Pancreas (tissue), 10 donors: ENCODE results near the gene SKA2. TPM values are rescaled to one million over a fixed set of nuclear protein-coding genes. Genes with fewer than 3 reads are reported as not detected.

Experiments used
- ATAC-seq, 4 donors: fragments of 200-7000 bp; cut with Tn5 transposase; one replicate each; pipeline versions ENCODE4 v1.8.0 to v1.9.1; 2020; ENCODE audit warnings: mild to moderate bottlenecking in 4 of 4, moderate library complexity in 4 of 4
- DNase-seq, 6 donors: peaks; one replicate each; pipeline ENCODE4 v3.0.0-alpha.2; 2020
- FAIRE-seq: peaks from 2 replicates; lab custom pipeline; 2012; peaks lifted over from hg19 to GRCh38; lab: Jason Lieb, UNC
- H3K27ac ChIP-seq, 4 donors: fragments of 200-600 bp; sonication (generic); 1 replicate in 3 of 4; 2 replicates in 1 of 4; pipeline versions ENCODE4 v1.5.0 to v1.8.0; 2020
- H3K27me3 ChIP-seq, 4 donors: fragments of 200-600 bp; one replicate each; pipeline ENCODE4 v1.8.0; 2021
- H3K36me3 ChIP-seq, 3 donors: fragments of 200-600 bp; sonication (generic) in 1 of 3; one replicate each; pipeline versions ENCODE4 v1.5.0 to v1.8.0; 2020 to 2021
- H3K4me1 ChIP-seq, 3 donors: fragments of 200-600 bp; one replicate each; pipeline ENCODE4 v1.8.0; 2021
- H3K4me3 ChIP-seq, 4 donors: fragments of 200-600 bp; sonication (generic) in 2 of 4; one replicate each; pipeline versions ENCODE4 v1.5.0 to v1.8.0; 2020 to 2021
- H3K9me3 ChIP-seq, 4 donors: fragments of 200-600 bp; one replicate each; pipeline ENCODE4 v1.8.0; 2021
- WGBS, 2 donors: extraction: QIAGEN DNeasy Blood & Tissue Kit; methylation state at CpG; one replicate each; pipeline ENCODE4 v1.1.7; 2013; 5-methylcytosine and 5-hydroxymethylcytosine counted together
- intact Hi-C, 3 donors: fragments of 100-400 bp; cut with DNase I; formaldehyde crosslinking; loops; one replicate each; pipeline versions ENCODE4 v1.11.1 to v1.14.2; 2022
- polyA plus RNA-seq, 2 donors: library from polyadenylated mRNA; stranded (reverse); fragments of 200-250 nt; gene quantifications; one replicate each; pipeline ENCODE4 v1.2.3, GENCODE V29; 2013
- total RNA-seq, 6 donors: library from RNA; stranded (reverse); fragmentation: NEBNext Ultra II Directional in 4 of 6; extraction: Animal tissue kit (Norgen Biotek cat#: 25700) in 4 of 6; gene quantifications; one replicate each; pipeline versions ENCODE4 v1.2.1 to v1.2.4, GENCODE V29; 2021 to 2023
- TF ChIP-seq, protein P1 (sequence below), 4 donors: fragments of 200-600 bp; sonication (generic) in 3 of 4; IDR thresholded peaks; one replicate each; pipeline versions ENCODE4 v1.5.0 to v1.8.0; 2021; ENCODE audit warnings: antibody characterized with exemption in 4 of 4
- donor health status: healthy with polysubstance abuse.
- donor health status: DM: no; HTN: no; CAD: no; lungs with moderate emphysema.
- donor health status: DM: no; HTN: no; CAD: no.
- donor health status: control.
- donor health status: control.
- donor health status: Bipolar disorder and iron deficiency.
- donor health status: DM: yes; HTN: yes; CAD: no.
- donor health status: DM: no; HTN: no; CAD: no.
- donor health status: DM: no; HTN: no; CAD: no.
- donor health status: DM: yes; HTN: yes; CAD: no.

Gene SKA2
- total and polyA plus RNA-seq, 8 donors = 7.6 to 19.5 (median 12.4) TPM

DNA sequence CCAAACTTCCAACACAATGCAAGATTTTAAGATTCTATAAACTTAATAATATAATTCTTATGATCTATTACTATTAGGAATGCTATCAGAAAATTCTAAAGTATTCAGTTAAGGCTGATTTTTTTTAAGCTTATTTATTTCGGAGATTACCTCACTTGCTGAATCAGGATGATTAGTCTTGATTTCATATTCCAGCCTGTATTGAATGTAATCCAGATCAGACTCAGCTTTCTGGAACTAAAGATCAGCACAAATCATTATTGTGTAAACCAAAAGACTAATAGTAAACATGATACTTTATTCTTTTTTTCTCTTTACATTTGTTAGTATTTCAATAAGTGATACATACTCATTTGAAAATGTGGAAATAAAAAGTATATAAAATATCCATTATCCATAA lies 23.9 kb downstream of the SKA2 start:
- intact Hi-C loops = no loop called here
- FAIRE-seq (no peak), ATAC-seq (no peak), DNase-seq (no peak)
- Histone ChIP-seq H3K4me3 (no peak overlapping the region), H3K27ac (no peak overlapping the region), H3K36me3 (no peaks in the 10 kb centered on the region), H3K9me3 (no peaks in the 10 kb centered on the region), H3K4me1 (no peaks in the 10 kb centered on the region), H3K27me3 (no peaks in the 10 kb centered on the region)
- TF ChIP-seq, protein P1, sequence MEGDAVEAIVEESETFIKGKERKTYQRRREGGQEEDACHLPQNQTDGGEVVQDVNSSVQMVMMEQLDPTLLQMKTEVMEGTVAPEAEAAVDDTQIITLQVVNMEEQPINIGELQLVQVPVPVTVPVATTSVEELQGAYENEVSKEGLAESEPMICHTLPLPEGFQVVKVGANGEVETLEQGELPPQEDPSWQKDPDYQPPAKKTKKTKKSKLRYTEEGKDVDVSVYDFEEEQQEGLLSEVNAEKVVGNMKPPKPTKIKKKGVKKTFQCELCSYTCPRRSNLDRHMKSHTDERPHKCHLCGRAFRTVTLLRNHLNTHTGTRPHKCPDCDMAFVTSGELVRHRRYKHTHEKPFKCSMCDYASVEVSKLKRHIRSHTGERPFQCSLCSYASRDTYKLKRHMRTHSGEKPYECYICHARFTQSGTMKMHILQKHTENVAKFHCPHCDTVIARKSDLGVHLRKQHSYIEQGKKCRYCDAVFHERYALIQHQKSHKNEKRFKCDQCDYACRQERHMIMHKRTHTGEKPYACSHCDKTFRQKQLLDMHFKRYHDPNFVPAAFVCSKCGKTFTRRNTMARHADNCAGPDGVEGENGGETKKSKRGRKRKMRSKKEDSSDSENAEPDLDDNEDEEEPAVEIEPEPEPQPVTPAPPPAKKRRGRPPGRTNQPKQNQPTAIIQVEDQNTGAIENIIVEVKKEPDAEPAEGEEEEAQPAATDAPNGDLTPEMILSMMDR (IDR thresholded peaks at IDR 0.05) = no peak
- WGBS, 2 donors = 85 to 91% methylated on average over 1 of the region's 1 CpG

- TF ChIP-seq, protein P1 (IDR thresholded peaks at IDR 0.05) = no peak
- no peaks in the 10 kb centered on the region for H3K4me1 ChIP-seq
- H3K27ac ChIP-seq = no peak overlapping the region
- ATAC-seq (no peak), FAIRE-seq (no peak), DNase-seq (no peak)
- 46 to 77% methylated on average over 2 of the region's 2 CpGs for WGBS, 2 donors
- intact Hi-C loops = no loop called here
- no peaks in the 10 kb centered on the region for H3K27me3 ChIP-seq
- H3K36me3 ChIP-seq = no peaks in the 10 kb centered on the region
- no peak overlapping the region for H3K4me3 ChIP-seq
- no peaks in the 10 kb centered on the region for H3K9me3 ChIP-seq
Measured at GRCh38 chr17:59129814-59130213, 25.2 kb downstream of the SKA2 start.

DNA sequence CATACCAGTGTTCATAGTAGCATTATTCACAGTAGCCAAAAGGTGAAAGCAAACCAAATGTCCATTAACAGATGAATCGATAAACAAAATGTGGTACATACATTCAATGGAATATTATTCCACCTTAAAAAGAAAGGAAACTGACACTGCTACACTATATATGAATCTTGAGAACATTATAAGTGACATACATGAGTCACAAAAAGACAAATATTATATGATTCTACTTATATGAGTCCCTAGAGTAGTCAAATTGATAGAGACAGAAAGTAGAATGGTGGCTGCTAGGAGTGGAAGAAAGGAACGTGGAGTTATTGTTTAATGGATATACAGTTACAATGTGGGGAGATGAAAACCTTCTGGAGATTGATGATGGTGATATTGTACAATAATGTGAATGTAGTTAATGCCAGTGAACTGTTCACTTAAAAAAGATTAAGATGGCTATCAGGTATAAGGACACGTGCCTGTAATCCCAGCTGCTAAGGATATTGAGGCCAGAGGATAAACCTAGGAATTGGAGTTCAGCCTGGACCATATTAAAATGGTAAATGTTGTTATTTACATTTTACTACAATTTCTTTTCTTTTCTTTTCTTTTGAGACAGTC lies 28.1 kb downstream of the SKA2 start:
- Histone ChIP-seq H3K9me3 (no peaks in the 10 kb centered on the region), H3K4me1 (no peaks in the 10 kb centered on the region), H3K4me3 (no peak overlapping the region), H3K27ac (no peak overlapping the region), H3K27me3 (no peaks in the 10 kb centered on the region), H3K36me3 (no peaks in the 10 kb centered on the region)
- no peak for FAIRE-seq
- TF ChIP-seq, protein P1 (IDR thresholded peaks at IDR 0.05) = no peak
- no peak for DNase-seq
- intact Hi-C loops = no loop called here
- no peak for ATAC-seq
- 66 to 77% methylated on average over 3 of the region's 3 CpGs for WGBS, 2 donors

DNA sequence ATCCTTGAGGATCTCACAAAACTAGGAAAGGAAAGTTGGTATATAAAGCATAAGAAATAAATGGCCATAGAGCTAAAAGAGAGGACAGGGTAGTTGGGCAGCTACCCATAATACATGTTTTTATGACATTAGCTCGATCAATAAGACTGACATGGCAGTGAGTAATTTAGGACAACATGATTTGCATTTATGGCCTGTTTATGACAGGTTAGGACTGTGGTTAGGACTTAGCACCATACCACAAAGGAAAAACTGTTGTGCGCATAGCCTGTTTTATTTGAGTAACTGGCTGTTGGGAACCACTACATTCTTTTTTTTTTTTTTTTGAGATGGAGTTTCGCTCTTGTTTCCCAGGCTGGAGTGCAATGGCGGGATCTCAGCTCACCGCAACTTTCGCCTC lies 30.3 kb downstream of the SKA2 start:
- Histone ChIP-seq H3K27ac (no peak overlapping the region), H3K4me3 (no peak overlapping the region), H3K36me3 (no peaks in the 10 kb centered on the region), H3K4me1 (no peaks in the 10 kb centered on the region), H3K9me3 (no peaks in the 10 kb centered on the region), H3K27me3 (no peaks in the 10 kb centered on the region)
- intact Hi-C loops = no loop called here
- TF ChIP-seq, protein P1 (IDR thresholded peaks at IDR 0.05) = no peak
- 94 to 97% methylated on average over 6 of the region's 6 CpGs for WGBS, 2 donors
- ATAC-seq = no peak
- DNase-seq = no peak
- no peak for FAIRE-seq

DNA sequence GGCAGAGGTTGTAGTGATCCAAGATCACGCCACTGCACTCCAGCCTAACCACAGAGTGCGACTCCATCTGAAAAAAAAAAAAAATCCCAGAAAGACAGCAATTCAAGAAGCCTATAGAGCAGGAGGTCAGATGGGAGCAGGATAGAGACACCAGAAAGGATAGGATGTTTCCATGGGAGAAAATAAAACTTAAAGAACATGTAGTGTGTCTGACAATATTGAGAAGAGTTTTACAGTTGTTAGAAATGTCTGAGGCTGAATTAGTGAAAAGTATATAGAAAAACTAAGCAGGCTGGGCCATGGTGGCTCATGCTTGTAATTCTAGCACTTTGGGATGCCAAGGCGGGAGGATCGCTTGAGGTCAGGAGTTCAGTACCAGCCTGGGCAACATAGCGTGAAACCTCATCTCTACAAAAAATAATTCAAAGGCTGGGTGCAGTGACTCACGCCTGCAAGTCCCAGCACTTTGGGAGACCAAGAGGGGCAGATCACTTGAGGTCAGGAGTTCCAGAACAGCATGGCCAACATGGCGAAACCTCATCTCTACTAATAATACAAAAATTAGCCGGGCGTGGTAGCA lies 33.0 kb downstream of the SKA2 start:
- 97 to 100% methylated on average over 9 of the region's 9 CpGs for WGBS, 2 donors
- no peaks in the 10 kb centered on the region for H3K9me3 ChIP-seq
- DNase-seq (no peak), ATAC-seq (no peak), FAIRE-seq (no peak)
- TF ChIP-seq, protein P1 (IDR thresholded peaks at IDR 0.05) = no peak
- no peaks in the 10 kb centered on the region for H3K36me3 ChIP-seq
- no peaks in the 10 kb centered on the region for H3K27me3 ChIP-seq
- no peak overlapping the region for H3K27ac ChIP-seq
- no peaks in the 10 kb centered on the region for H3K4me1 ChIP-seq
- intact Hi-C loops = no loop called here
- H3K4me3 ChIP-seq = no peak overlapping the region
